HepG2 (cell line): ENCODE measurements around the gene COBLL1. TPM values are rescaled to one million over a fixed set of nuclear protein-coding genes. Genes with fewer than 3 reads are reported as not detected.

Source experiments
- CAMTA2 ChIP-seq: sonication (generic); formaldehyde crosslinking; IDR thresholded peaks from 2 replicates; pipeline ENCODE4 v1.4.0; 2020; ENCODE audit warnings: mild to moderate bottlenecking, missing genetic modification reagents, borderline replicate concordance
- EP300 ChIP-seq, 3 experiments: sonication (generic) in 1 of 3; formaldehyde crosslinking in 1 of 3; IDR thresholded peaks; 2 replicates each; pipeline versions ENCODE4 v1.5.1 to v1.6.1; 2011 to 2020; ENCODE audit warnings: low read depth in 2 of 3, low read length in 2 of 3, borderline replicate concordance in 1 of 3, improper control_type of control experiment in 1 of 3, mild to moderate bottlenecking in 1 of 3, missing genetic modification reagents in 1 of 3, moderate library complexity in 1 of 3
- FOXM1 ChIP-seq: sonication (generic); formaldehyde crosslinking; IDR thresholded peaks from 2 replicates; pipeline ENCODE4 v1.5.0; 2020; ENCODE audit warnings: missing genetic modification reagents
- HOMEZ ChIP-seq: IDR thresholded peaks from 2 replicates; pipeline ENCODE4 v1.6.1; 2016; ENCODE audit warnings: low read depth
- HOXA9 ChIP-seq: sonication (generic); formaldehyde crosslinking; IDR thresholded peaks from 2 replicates; pipeline ENCODE4 v1.8.1; 2022; ENCODE audit warnings: missing genetic modification reagents, mild to moderate bottlenecking, moderate library complexity, borderline replicate concordance
- IKZF4 ChIP-seq: sonication (generic); formaldehyde crosslinking; IDR thresholded peaks from 2 replicates; pipeline ENCODE4 v1.5.1; 2020; ENCODE audit warnings: borderline replicate concordance, mild to moderate bottlenecking, low read depth, missing genetic modification reagents; ENCODE audit errors: not compliant biosample characterization
- KAT7 ChIP-seq: IDR thresholded peaks from 2 replicates; pipeline ENCODE4 v1.6.1; 2018; ENCODE audit warnings: borderline replicate concordance, missing compliant biosample characterization
- KDM4B ChIP-seq: sonication (generic); formaldehyde crosslinking; IDR thresholded peaks from 2 replicates; pipeline ENCODE4 v1.4.0; 2020; ENCODE audit warnings: missing genetic modification reagents
- LCORL ChIP-seq, 2 experiments: fragments of 450-650 bp in 1 of 2; sonication (generic) in 1 of 2; formaldehyde crosslinking in 1 of 2; IDR thresholded peaks; 2 replicates each; pipeline versions ENCODE4 v1.5.0 to v1.6.1; 2017 to 2020; ENCODE audit warnings: antibody characterized with exemption in 1 of 2, missing genetic modification reagents in 1 of 2
- NFE2L2 ChIP-seq: fragments of 150-350 bp; IDR thresholded peaks from 2 replicates; pipeline ENCODE4 v1.6.1; 2014; ENCODE audit warnings: low read length
- NR2F1 ChIP-seq, 2 experiments: fragments of 450-650 bp in 1 of 2; formaldehyde crosslinking in 1 of 2; IDR thresholded peaks; 2 replicates each; pipeline versions ENCODE4 v1.5.0 to v1.6.1; 2016 to 2020; ENCODE audit warnings: mild to moderate bottlenecking in 1 of 2, missing compliant biosample characterization in 1 of 2, missing genetic modification reagents in 1 of 2, moderate library complexity in 1 of 2
- PAWR ChIP-seq: sonication (generic); formaldehyde crosslinking; IDR thresholded peaks from 2 replicates; pipeline ENCODE4 v1.4.0; 2020; ENCODE audit warnings: missing genetic modification reagents, mild to moderate bottlenecking, borderline replicate concordance
- YEATS2 ChIP-seq: sonication (generic); formaldehyde crosslinking; IDR thresholded peaks from 2 replicates; pipeline ENCODE4 v1.4.0; 2020; ENCODE audit warnings: missing genetic modification reagents, borderline replicate concordance
- ZHX2 ChIP-seq, 2 experiments: sonication (generic) in 1 of 2; formaldehyde crosslinking in 1 of 2; IDR thresholded peaks; 2 replicates each; pipeline versions ENCODE4 v1.6.1 to v1.9.0; 2014 to 2022; ENCODE audit warnings: antibody characterized with exemption in 1 of 2, borderline replicate concordance in 1 of 2, inconsistent platforms in 1 of 2, low read depth in 1 of 2, missing genetic modification reagents in 1 of 2
- ZNF205 ChIP-seq: IDR thresholded peaks from 2 replicates; pipeline ENCODE4 v1.6.1; 2018; ENCODE audit warnings: missing biosample characterization, missing genetic modification reagents
- ZNF263 ChIP-seq: sonication (generic); formaldehyde crosslinking; IDR thresholded peaks from 2 replicates; pipeline ENCODE4 v1.4.0; 2020; ENCODE audit warnings: missing genetic modification reagents
- ZNF343 ChIP-seq: sonication (generic); formaldehyde crosslinking; IDR thresholded peaks from 2 replicates; pipeline ENCODE4 v1.4.0; 2020; ENCODE audit warnings: mild to moderate bottlenecking, missing genetic modification reagents
- ZNF776 ChIP-seq: sonication (generic); formaldehyde crosslinking; IDR thresholded peaks from 2 replicates; pipeline ENCODE4 v1.4.0; 2020; ENCODE audit warnings: mild to moderate bottlenecking, missing genetic modification reagents
- ZSCAN31 ChIP-seq: sonication (generic); formaldehyde crosslinking; IDR thresholded peaks from 2 replicates; pipeline ENCODE4 v1.5.0; 2020; ENCODE audit warnings: low read depth, mild to moderate bottlenecking, missing genetic modification reagents
- polyA plus RNA-seq, 8 experiments: library from polyadenylated mRNA; depleted of rRNA in 3 of 8; stranded (reverse) in 7 of 8; unstranded in 1 of 8; fragments of >200 nt; fragmentation: Illumina TruSeq in 4 of 8; extraction: Trizol in 4 of 8; gene quantifications; 2 replicates each; pipeline versions ENCODE4 v1.2.1 to v1.2.3, GENCODE V29; 2011 to 2016; ENCODE audit warnings: low read depth in 4 of 8, missing spikeins in 1 of 8, mixed read lengths in 1 of 8; ENCODE audit not compliant: insufficient read depth in 1 of 8
- total RNA-seq, 5 experiments: library from RNA; depleted of rRNA; stranded (reverse); fragments of >200 nt; fragmentation: Illumina TruSeq; extraction: Trizol; gene quantifications; 2 replicates each; pipeline ENCODE4 v1.2.3, GENCODE V29; 2016; ENCODE audit warnings: low read depth in 1 of 5
- TF ChIP-seq, protein P1 (sequence below), 2 experiments: fragments of 450-650 bp in 1 of 2; sonication (generic) in 1 of 2; formaldehyde crosslinking; IDR thresholded peaks; 2 replicates each; pipeline versions ENCODE4 v1.5.0 to v1.8.0; 2020 to 2022; ENCODE audit warnings: mild to moderate bottlenecking in 1 of 2, missing genetic modification reagents in 1 of 2

The COBLL1 gene
- total and polyA plus RNA-seq, 2 of the 13 experiments (the other 11 are each of a cell fraction or from before 2014, with no cell fraction given), result 32.6 to 86.8 TPM

- TF ChIP-seq, protein P1, sequence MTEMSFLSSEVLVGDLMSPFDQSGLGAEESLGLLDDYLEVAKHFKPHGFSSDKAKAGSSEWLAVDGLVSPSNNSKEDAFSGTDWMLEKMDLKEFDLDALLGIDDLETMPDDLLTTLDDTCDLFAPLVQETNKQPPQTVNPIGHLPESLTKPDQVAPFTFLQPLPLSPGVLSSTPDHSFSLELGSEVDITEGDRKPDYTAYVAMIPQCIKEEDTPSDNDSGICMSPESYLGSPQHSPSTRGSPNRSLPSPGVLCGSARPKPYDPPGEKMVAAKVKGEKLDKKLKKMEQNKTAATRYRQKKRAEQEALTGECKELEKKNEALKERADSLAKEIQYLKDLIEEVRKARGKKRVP (CRISPR knock-in tag; IDR thresholded peaks at IDR 0.05), result peak in 1 of 2 experiments; percentile 94; a peak in 2 of 4 replicates
- TF ChIP-seq ZNF263 (CRISPR knock-in tag) (no peak), ZNF343 (CRISPR knock-in tag) (no peak), ZNF776 (CRISPR knock-in tag) (no peak), KDM4B (CRISPR knock-in tag) (no peak), NFE2L2 (no peak), FOXM1 (CRISPR knock-in tag) (no peak), EP300 (IDR thresholded peaks at IDR 0.05; ENCODE audit: low read depth in 2 of 2, low read length in 2 of 2) (peak; percentile 66 to 99), EP300 (CRISPR knock-in tag; IDR thresholded peaks at IDR 0.05; ENCODE audit: borderline replicate concordance) (peak; percentile 86; the same call in 1 of the 2 replicates), ZHX2 (IDR thresholded peaks at IDR 0.05; ENCODE audit: low read depth) (no peak), ZHX2 (CRISPR knock-in tag; IDR thresholded peaks at IDR 0.05; ENCODE audit: borderline replicate concordance) (no peak), ZNF205 (no peak), LCORL (IDR thresholded peaks at IDR 0.05) (no peak), LCORL (CRISPR knock-in tag; IDR thresholded peaks at IDR 0.05) (peak; percentile 55), CAMTA2 (CRISPR knock-in tag) (no peak), PAWR (CRISPR knock-in tag) (no peak), HOMEZ (peak; percentile 100), KAT7 (peak; percentile 76; the same call in 1 of the 2 replicates), NR2F1 (CRISPR knock-in tag; IDR thresholded peaks at IDR 0.05) (peak; percentile 93 to 94), YEATS2 (CRISPR knock-in tag) (no peak), HOXA9 (CRISPR knock-in tag) (no peak), IKZF4 (no peak), ZSCAN31 (no peak)
Measured at GRCh38 chr2:164887434-164888144, 46.0 kb upstream of the COBLL1 start (continued).
